ENCODE measurements around the gene TBCD.

GRCh38 chr17:82970067-82970466 is 218.2 kb downstream of the TBCD start:
- TF ChIP-seq POLR2AphosphoS5 (IDR thresholded peaks at IDR 0.05) (no peak), POLR2A (IDR thresholded peaks at IDR 0.05) (no peak)

All from breast epithelium (tissue), 3 donors.